Fibroblast of lung (primary cell): ENCODE results near the gene CITED2. TPM values are rescaled to one million over a fixed set of nuclear protein-coding genes. Genes with fewer than 3 reads are reported as not detected.

Experiments used
- DNase-seq, 2 donors: peaks; one replicate each; pipeline versions ENCODE4 v3.0.0 to v3.0.0-alpha.2; 2010; ENCODE audit warnings: low read depth in 2 of 2
- H2AFZ ChIP-seq: 2 replicates; pipeline ENCODE4 v1.5.1; 2012; ENCODE audit warnings: low read length, control low read depth, inconsistent platforms
- H3K27ac ChIP-seq: 2 replicates; pipeline ENCODE4 v1.5.1; 2011; ENCODE audit warnings: low read length, control low read depth; ENCODE audit not compliant: insufficient read depth
- H3K27me3 ChIP-seq: 2 replicates; pipeline ENCODE4 v1.5.1; 2011; ENCODE audit warnings: mild to moderate bottlenecking, low read length; ENCODE audit not compliant: control insufficient read depth, insufficient read depth
- H3K36me3 ChIP-seq: 2 replicates; pipeline ENCODE4 v1.5.1; 2011; ENCODE audit warnings: low read length; ENCODE audit not compliant: control insufficient read depth, insufficient read depth
- H3K4me1 ChIP-seq: 2 replicates; pipeline ENCODE4 v1.5.1; 2011; ENCODE audit warnings: low read length; ENCODE audit not compliant: control insufficient read depth, insufficient read depth; ENCODE audit errors: extremely low read depth
- H3K4me2 ChIP-seq: 2 replicates; pipeline ENCODE4 v1.5.1; 2011; ENCODE audit warnings: low read length, control low read depth; ENCODE audit not compliant: insufficient read depth; ENCODE audit errors: extremely low read depth
- H3K4me3 ChIP-seq, 4 experiments: fragments of 200-600 bp in 1 of 4; sonication (generic) in 1 of 4; replicated peaks in 1 of 4; 2 replicates each; pipeline ENCODE4 v1.5.1; 2011 to 2016; ENCODE audit warnings: low read length in 4 of 4, low read depth in 3 of 4, mild to moderate bottlenecking in 3 of 4, control low read depth in 2 of 4, inconsistent platforms in 1 of 4, mixed read lengths in 1 of 4; ENCODE audit not compliant: insufficient read depth in 1 of 4; ENCODE audit errors: control extremely low read depth in 1 of 4
- H3K79me2 ChIP-seq: 2 replicates; pipeline ENCODE4 v1.5.1; 2012; ENCODE audit warnings: mild to moderate bottlenecking, low read length, inconsistent platforms; ENCODE audit not compliant: control insufficient read depth, insufficient read depth
- H3K9ac ChIP-seq: 2 replicates; pipeline ENCODE4 v1.5.1; 2011; ENCODE audit warnings: mild to moderate bottlenecking, low read length, control low read depth; ENCODE audit not compliant: insufficient read depth
- H3K9me3 ChIP-seq: 2 replicates; pipeline ENCODE4 v1.5.1; 2012; ENCODE audit warnings: low read depth, low read length; ENCODE audit not compliant: control insufficient read depth, insufficient read depth
- H4K20me1 ChIP-seq: 2 replicates; pipeline ENCODE4 v1.5.1; 2011; ENCODE audit warnings: low read length; ENCODE audit not compliant: control insufficient read depth, insufficient read depth; ENCODE audit errors: extremely low read depth
- EZH2 ChIP-seq: IDR thresholded peaks from 2 replicates; pipeline ENCODE4 v1.5.1; 2012; ENCODE audit warnings: low read length, control low read depth, mild to moderate bottlenecking; ENCODE audit errors: missing control alignments
- polyA minus RNA-seq: library from RNA; depleted of rRNA, polyadenylated mRNA; stranded (reverse); fragments of >200 nt; gene quantifications from 2 replicates; pipeline ENCODE4 v1.2.3, GENCODE V29; 2011; ENCODE audit warnings: low replicate concordance
- polyA plus RNA-seq, 2 donors: library from polyadenylated mRNA; depleted of rRNA in 1 of 2; stranded (reverse) in 1 of 2; unstranded in 1 of 2; fragments of >200 nt; gene quantifications; 2 replicates each; pipeline ENCODE4 v1.2.1, GENCODE V29; 2011 to 2012; ENCODE audit warnings: missing spikeins in 1 of 2
- total RNA-seq: library from RNA; depleted of rRNA; stranded (reverse); fragments of >200 nt; gene quantifications from 2 replicates; pipeline ENCODE4 v1.2.1, GENCODE V29; 2014
- TF ChIP-seq, protein P1 (sequence below), 2 donors: IDR thresholded peaks in 1 of 2; conservative IDR thresholded peaks in 1 of 2; 1 replicate in 1 of 2; 2 replicates in 1 of 2; pipeline ENCODE4 v1.5.1; 2011 to 2012; ENCODE audit warnings: low read length in 2 of 2, control low read depth in 1 of 2, inconsistent platforms in 1 of 2, low read depth in 1 of 2, mild to moderate bottlenecking in 1 of 2

CITED2 gene, protein sequence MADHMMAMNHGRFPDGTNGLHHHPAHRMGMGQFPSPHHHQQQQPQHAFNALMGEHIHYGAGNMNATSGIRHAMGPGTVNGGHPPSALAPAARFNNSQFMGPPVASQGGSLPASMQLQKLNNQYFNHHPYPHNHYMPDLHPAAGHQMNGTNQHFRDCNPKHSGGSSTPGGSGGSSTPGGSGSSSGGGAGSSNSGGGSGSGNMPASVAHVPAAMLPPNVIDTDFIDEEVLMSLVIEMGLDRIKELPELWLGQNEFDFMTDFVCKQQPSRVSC
- total RNA-seq (94.8 and 139 TPM in 2 replicates), polyA plus RNA-seq (230 and 370 TPM in 2 replicates), polyA minus RNA-seq (64.5 and 110 TPM in 2 replicates)
- 293 and 445 TPM in 2 replicates for polyA plus RNA-seq (2012)

DNA sequence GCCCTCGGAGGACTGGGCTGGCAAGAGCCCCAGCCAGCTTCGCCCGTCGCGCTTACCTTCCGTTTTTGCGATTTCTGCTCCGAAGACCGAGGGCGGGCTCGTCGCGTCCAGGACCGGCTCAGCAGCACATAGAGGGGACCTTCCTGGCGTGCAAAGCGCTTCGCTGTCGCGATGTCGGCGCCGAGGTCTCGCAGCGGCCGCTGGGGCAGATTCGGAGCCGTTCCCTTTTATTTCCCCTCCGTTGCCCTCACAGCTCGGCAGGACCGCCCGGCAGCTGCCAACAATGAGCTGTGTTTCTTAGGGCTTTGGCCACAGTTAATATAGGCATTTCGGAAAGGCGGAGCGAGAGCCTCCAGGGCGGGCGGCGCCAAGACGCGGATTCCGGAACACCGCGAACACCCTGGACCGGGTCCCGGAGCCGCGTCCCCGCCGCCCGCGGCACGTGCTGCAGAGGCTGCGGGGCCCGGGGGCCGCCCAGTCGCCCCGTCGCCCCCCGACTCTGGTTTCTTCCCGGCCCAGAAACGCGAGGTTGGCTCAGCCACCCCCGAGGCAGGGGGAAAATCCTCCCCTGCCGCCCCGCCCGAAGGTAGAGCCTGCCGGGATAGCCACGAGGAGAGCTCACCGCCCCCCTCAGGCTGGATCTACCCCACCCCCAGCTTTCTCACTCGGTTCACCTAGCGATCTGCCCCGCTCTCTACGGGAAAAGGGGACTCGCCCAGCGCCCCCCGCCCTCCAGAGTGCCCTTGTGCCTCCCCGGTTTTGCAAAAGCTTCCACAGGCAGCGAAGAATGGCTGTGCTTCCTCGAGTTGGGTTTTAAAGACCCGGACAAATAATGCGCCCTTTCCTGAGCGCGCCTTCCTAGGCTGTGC is at the start of gene CITED2:
CITED2 (minus strand) TSS at position 292 of the 869 bp plus-strand sequence. CDS start 704 bp downstream, outside the sequence.
- TF ChIP-seq, protein P1, sequence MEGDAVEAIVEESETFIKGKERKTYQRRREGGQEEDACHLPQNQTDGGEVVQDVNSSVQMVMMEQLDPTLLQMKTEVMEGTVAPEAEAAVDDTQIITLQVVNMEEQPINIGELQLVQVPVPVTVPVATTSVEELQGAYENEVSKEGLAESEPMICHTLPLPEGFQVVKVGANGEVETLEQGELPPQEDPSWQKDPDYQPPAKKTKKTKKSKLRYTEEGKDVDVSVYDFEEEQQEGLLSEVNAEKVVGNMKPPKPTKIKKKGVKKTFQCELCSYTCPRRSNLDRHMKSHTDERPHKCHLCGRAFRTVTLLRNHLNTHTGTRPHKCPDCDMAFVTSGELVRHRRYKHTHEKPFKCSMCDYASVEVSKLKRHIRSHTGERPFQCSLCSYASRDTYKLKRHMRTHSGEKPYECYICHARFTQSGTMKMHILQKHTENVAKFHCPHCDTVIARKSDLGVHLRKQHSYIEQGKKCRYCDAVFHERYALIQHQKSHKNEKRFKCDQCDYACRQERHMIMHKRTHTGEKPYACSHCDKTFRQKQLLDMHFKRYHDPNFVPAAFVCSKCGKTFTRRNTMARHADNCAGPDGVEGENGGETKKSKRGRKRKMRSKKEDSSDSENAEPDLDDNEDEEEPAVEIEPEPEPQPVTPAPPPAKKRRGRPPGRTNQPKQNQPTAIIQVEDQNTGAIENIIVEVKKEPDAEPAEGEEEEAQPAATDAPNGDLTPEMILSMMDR (conservative IDR thresholded peaks at IDR 0.05 in 1 of 2, IDR thresholded peaks at IDR 0.05 in 1 of 2; ENCODE audit: low read depth in 1 of 2, low read length in 2 of 2) = no peak
- TF ChIP-seq EZH2 = no peak

DNA sequence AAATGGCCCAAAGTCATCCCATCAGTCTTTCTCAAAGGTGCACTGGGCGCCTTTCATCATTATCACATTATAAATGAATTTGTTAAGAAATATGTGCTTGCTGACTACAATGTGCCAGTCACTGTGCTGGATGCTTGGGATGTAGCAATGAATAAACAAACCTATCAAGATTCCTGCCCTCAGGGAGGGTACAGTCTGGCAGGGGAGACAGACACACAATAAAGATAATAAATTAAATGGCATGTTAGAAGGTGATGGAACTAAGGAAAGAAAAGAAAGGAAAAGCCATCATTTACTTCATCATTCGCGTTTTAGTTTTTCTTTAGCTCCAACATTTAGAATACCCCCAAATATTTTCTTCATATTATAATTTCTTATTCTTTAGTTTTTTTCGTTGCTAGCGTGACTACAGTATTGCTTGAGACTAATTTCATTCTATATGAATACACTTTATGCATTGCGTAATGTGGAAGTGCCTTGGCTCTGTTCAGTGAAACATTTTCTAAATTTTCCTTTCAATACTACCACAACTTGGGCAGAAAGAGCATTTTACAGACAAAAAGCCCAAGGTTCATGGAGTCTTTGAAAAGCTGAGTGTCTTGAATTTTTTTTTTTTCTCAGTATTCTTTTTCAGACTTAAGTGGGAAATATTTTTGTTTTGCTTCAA is 48.7 kb upstream of the CITED2 start:
- no peak overlapping the region for H3K4me2 ChIP-seq
- TF ChIP-seq, protein P1 (conservative IDR thresholded peaks at IDR 0.05 in 1 of 2, IDR thresholded peaks at IDR 0.05 in 1 of 2; ENCODE audit: low read depth in 1 of 2, low read length in 2 of 2) = no peak
- TF ChIP-seq EZH2 = no peak
- H3K79me2 ChIP-seq = no peaks in the 10 kb centered on the region

More for the DNA sequence above, at the start of gene CITED2:
- peak within 1 kb of the TSS; percentile 66 to 99 (median 88) for H3K4me3 ChIP-seq
- H4K20me1 ChIP-seq = peaks cover 3% of the 10 kb centered on the region
- H3K79me2 ChIP-seq = peaks cover 35% of the 10 kb centered on the region
- H3K4me1 ChIP-seq = no peaks in the 10 kb centered on the region
- peak within 1 kb of the TSS; percentile 91 for H3K27ac ChIP-seq
- no peaks in the 10 kb centered on the region for H3K9me3 ChIP-seq
- peak within 1 kb of the TSS; percentile 99 for H3K4me2 ChIP-seq
- DNase-seq = peak; percentile 94 to 98
- H3K9ac ChIP-seq = peak within 1 kb of the TSS; percentile 94
- peak within 1 kb of the TSS; percentile 58 for H2AFZ ChIP-seq
- H3K36me3 ChIP-seq = peaks cover 13% of the 10 kb centered on the region
- H3K27me3 ChIP-seq = no peaks in the 10 kb centered on the region

More for the DNA sequence above, 48.7 kb upstream of the CITED2 start:
- no peak overlapping the region for H3K4me3 ChIP-seq
- H3K4me1 ChIP-seq = no peaks in the 10 kb centered on the region
- H3K27ac ChIP-seq = no peak overlapping the region
- no peak overlapping the region for H2AFZ ChIP-seq
- no peaks in the 10 kb centered on the region for H3K27me3 ChIP-seq
- no peak for DNase-seq
- no peak overlapping the region for H3K9ac ChIP-seq
- H3K9me3 ChIP-seq = no peaks in the 10 kb centered on the region
- H3K36me3 ChIP-seq = no peaks in the 10 kb centered on the region
- H4K20me1 ChIP-seq = no peaks in the 10 kb centered on the region
